Stomach (tissue), 9 donors: Measurements from ENCODE around the gene ADSS1. TPM values are rescaled to one million over a fixed set of nuclear protein-coding genes. Genes with fewer than 3 reads are reported as not detected.

Experiments used
- DNase-seq, 2 donors: peaks; one replicate each; pipeline versions ENCODE4 v3.0.0 to v3.0.0-alpha.2; 2013 to 2019
- H3K27ac ChIP-seq, 5 donors: fragments of 200-600 bp in 4 of 5; sonication (generic) in 4 of 5; one replicate each; pipeline ENCODE4 v1.5.1; 2013 to 2019; ENCODE audit warnings: mild to moderate bottlenecking in 1 of 5, moderate library complexity in 1 of 5
- H3K27me3 ChIP-seq, 3 donors: fragments of 200-600 bp; sonication (generic); one replicate each; pipeline ENCODE4 v1.5.1; 2017 to 2019; ENCODE audit warnings: mixed run types in 1 of 3
- H3K36me3 ChIP-seq, 4 donors: fragments of 200-600 bp; sonication (generic); 1 replicate in 3 of 4; 2 replicates in 1 of 4; pipeline ENCODE4 v1.5.1; 2016 to 2019
- H3K4me1 ChIP-seq, 4 donors: fragments of 200-600 bp; sonication (generic); one replicate each; pipeline ENCODE4 v1.5.1; 2016 to 2019
- H3K4me3 ChIP-seq, 4 donors: fragments of 200-600 bp; sonication (generic) in 3 of 4; one replicate each; pipeline ENCODE4 v1.5.1; 2016 to 2019; ENCODE audit warnings: mild to moderate bottlenecking in 1 of 4
- H3K9me3 ChIP-seq, 4 donors: fragments of 200-600 bp; sonication (generic); one replicate each; pipeline ENCODE4 v1.5.1; 2016 to 2019
- CTCF ChIP-seq, 7 experiments: fragments of 450-650 bp in 4 of 7; fragments of 200-600 bp in 3 of 7; sonication (generic) in 3 of 7; IDR thresholded peaks; one replicate each; pipeline ENCODE4 v1.5.1; 2016 to 2019; ENCODE audit warnings: antibody characterized with exemption in 7 of 7, control low read depth in 2 of 7, mild to moderate bottlenecking in 1 of 7
- EP300 ChIP-seq: sonication (generic); formaldehyde crosslinking; IDR thresholded peaks from one replicate; pipeline ENCODE4 v1.6.1; 2017; ENCODE audit warnings: antibody characterized with exemption
- POLR2A ChIP-seq, 4 donors: fragments of 450-650 bp; IDR thresholded peaks; one replicate each; pipeline ENCODE4 v1.6.1; 2016; ENCODE audit warnings: antibody characterized with exemption in 4 of 4, control low read depth in 2 of 4, mild to moderate bottlenecking in 1 of 4, moderate library complexity in 1 of 4
- POLR2AphosphoS5 ChIP-seq, 3 donors: sonication (generic); formaldehyde crosslinking; IDR thresholded peaks; one replicate each; pipeline ENCODE4 v1.6.1; 2016; ENCODE audit warnings: antibody characterized with exemption in 3 of 3
- WGBS, 5 donors: extraction: QIAGEN DNeasy Blood & Tissue Kit in 3 of 5; methylation state at CpG; one replicate each; pipeline versions ENCODE4 v1.1.5 to v1.1.7; 2013 to 2018; 5-methylcytosine and 5-hydroxymethylcytosine counted together
- intact Hi-C: fragments of 100-400 bp; cut with DNase I; formaldehyde crosslinking; loops from one replicate; pipeline ENCODE4 v1.15.1; 2023; ENCODE audit warnings: low total_unique reads
- polyA plus RNA-seq, 3 donors: library from polyadenylated mRNA; stranded (reverse); fragments of 200-250 nt; gene quantifications; one replicate each; pipeline ENCODE4 v1.2.3, GENCODE V29; 2013
- total RNA-seq, 5 donors: library from RNA; depleted of rRNA; stranded (reverse); fragments of >200 nt; gene quantifications; one replicate each; pipeline versions ENCODE4 v1.1.0 to v1.2.3, GENCODE V29; 2014 to 2016
- donor health status: healthy with polysubstance abuse.
- donor health status: Bipolar disorder and iron deficiency.
- donor health status: healthy.

The ADSS1 gene
- total and polyA plus RNA-seq, 8 donors: 7.0 to 59.4 (median 12.3) TPM; not detected in 1

DNA sequence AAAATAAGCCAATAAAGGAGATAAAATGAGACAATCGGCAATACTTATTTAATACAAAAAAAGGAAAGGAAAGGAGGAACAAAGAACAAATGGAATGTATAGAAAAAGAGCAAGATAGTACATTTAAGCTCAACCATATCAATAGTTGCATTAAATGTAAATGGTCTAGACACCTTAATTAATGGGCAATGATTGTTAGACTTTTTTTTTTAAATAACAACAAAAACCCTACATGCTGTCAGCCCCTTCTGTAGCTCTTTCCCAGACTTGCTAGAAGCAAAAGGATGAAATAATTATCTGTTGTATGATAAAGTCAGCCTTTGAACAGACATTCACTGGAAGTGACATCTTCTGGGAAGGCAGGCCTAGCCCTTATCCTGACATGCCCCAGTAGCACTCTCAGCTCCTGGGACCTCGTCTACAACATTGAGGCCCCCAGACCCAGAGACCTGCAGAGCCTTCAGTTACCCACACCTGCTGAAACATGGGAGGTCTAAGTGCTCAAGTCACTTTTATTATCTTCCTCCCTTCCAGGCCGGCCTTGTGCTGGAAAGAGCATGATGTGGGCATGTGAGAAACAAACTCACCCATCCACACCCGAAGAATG is 42.3 kb downstream of the ADSS1 start:
- intact Hi-C loops: no loop called here
- Histone ChIP-seq H3K27ac (no peak overlapping the region), H3K36me3 (peaks cover 7 to 33% (median 29%) of the 10 kb centered on the region in 4 donors), H3K4me3 (no peak overlapping the region), H3K27me3 (no peaks in the 10 kb centered on the region), H3K9me3 (peaks cover 0 to 4% (median 0%) of the 10 kb centered on the region in 4 donors), H3K4me1 (peaks cover 9 to 15% (median 10%) of the 10 kb centered on the region in 4 donors)
- no peak for DNase-seq
- 86 to 98% (median 96%) methylated on average over 4 of the region's 4 CpGs for WGBS, 5 donors
- TF ChIP-seq CTCF (IDR thresholded peaks at IDR 0.05): no peak

DNA sequence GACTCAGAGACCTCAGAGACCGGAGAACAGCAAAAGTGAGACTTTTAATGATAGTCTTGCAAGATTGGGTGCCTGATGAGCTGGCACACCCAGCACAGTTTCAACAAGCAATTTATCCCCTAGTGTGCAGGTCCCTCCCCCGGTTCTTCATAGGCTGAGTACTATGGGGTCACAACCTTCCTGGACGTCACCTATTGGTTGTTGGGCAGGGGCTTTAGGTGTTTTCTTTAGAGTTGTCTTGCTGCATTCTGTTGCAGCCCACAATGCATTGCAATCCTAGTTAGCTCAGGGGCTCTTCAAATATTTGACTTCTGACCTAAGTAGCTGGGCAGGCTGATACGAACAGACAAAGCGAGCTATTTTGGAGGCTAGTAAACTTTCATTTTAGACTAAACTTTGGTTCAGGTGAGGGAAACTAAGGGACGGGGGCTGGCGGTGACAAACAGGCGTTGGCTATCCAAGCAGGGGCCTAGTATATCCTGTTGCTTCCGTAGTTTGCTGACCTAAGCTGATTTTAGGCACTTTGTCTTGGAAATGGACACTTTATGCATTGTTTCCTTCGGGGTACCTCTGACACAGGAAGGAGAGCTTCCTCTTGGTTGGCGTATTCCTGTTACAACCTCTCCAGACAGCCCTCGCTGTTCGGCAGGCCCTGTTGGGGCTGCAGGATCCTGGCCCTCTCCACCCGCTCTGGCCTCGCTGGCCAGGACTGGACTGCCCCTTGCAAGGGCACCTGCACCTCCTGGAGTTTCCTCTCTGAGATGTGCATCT is 43.0 kb downstream of the ADSS1 start:
- TF ChIP-seq CTCF (IDR thresholded peaks at IDR 0.05): no peak
- TF ChIP-seq EP300: no peak
- no peak for TF ChIP-seq POLR2AphosphoS5 (IDR thresholded peaks at IDR 0.05)
- TF ChIP-seq POLR2A (IDR thresholded peaks at IDR 0.05): no peak
- 60 to 78% (median 68%) methylated on average over 15 of the region's 15 CpGs for WGBS, 5 donors
- DNase-seq: no peak
- Histone ChIP-seq H3K9me3 (peaks cover 0 to 4% (median 0%) of the 10 kb centered on the region in 4 donors), H3K4me1 (peaks cover 9 to 19% (median 13%) of the 10 kb centered on the region in 4 donors), H3K27ac (peak overlapping the region in 1 of 5 donors; percentile 19), H3K27me3 (no peaks in the 10 kb centered on the region), H3K36me3 (peaks cover 10 to 33% (median 29%) of the 10 kb centered on the region in 4 donors), H3K4me3 (no peak overlapping the region)
- intact Hi-C loops: no loop called here

DNA sequence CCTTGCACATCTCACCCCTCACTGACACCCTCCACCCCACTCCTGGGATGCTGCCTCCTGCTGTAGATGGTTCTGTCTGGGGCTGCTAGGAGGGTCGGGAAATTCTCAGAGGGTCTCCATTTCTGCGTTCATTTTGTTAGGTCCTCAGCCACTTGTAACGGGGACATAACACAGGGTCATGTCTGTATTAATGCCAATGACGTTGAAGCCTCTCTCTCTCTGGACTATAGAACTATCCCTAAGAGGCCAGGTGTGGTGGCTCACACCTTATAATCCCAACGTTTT is 43.5 kb downstream of the ADSS1 start:
- intact Hi-C loops: no loop called here
- H3K27ac ChIP-seq: peak overlapping the region in 1 of 5 donors; percentile 19
- WGBS, 5 donors: 73 to 84% (median 81%) methylated on average over 5 of the region's 5 CpGs

More for the DNA sequence above, 43.5 kb downstream of the ADSS1 start:
- Histone ChIP-seq H3K4me1 (peaks cover 14 to 25% (median 18%) of the 10 kb centered on the region in 4 donors), H3K4me3 (no peak overlapping the region), H3K36me3 (peaks cover 15 to 34% (median 32%) of the 10 kb centered on the region in 4 donors), H3K27me3 (no peaks in the 10 kb centered on the region), H3K9me3 (peaks cover 0 to 4% (median 0%) of the 10 kb centered on the region in 4 donors)
- no peak for TF ChIP-seq EP300
- TF ChIP-seq CTCF (IDR thresholded peaks at IDR 0.05): no peak
- no peak for TF ChIP-seq POLR2A (IDR thresholded peaks at IDR 0.05)
- no peak for TF ChIP-seq POLR2AphosphoS5 (IDR thresholded peaks at IDR 0.05)
- no peak for DNase-seq
